GM23338 (cell line): Measurements from ENCODE around the gene TRPC4.

Experiments
- CREB1 ChIP-seq: fragments of 250-450 bp; sonication (Bioruptor Pico); IDR thresholded peaks from 2 replicates; pipeline ENCODE4 v1.5.0; 2020; ENCODE audit warnings: low read depth, mild to moderate bottlenecking, moderate library complexity
- CTCF ChIP-seq, 2 experiments: fragments of 200-600 bp in 1 of 2; sonication (generic) in 1 of 2; conservative IDR thresholded peaks; 2 replicates each; pipeline versions ENCODE4 v1.5.1 to v1.6.1; 2016 to 2017; ENCODE audit warnings: antibody characterized with exemption in 2 of 2, low read depth in 2 of 2, mild to moderate bottlenecking in 2 of 2, moderate library complexity in 1 of 2
- ETS1 ChIP-seq: IDR thresholded peaks from 2 replicates; pipeline ENCODE4 v1.6.1; 2016; ENCODE audit warnings: antibody characterized with exemption
- EZH2 ChIP-seq: fragments of 200-600 bp; sonication (generic); IDR thresholded peaks from one replicate; pipeline ENCODE4 v1.8.0; 2017; ENCODE audit warnings: antibody characterized with exemption, mild to moderate bottlenecking, low read depth; ENCODE audit not compliant: unreplicated experiment
- EZH2phosphoT487 ChIP-seq: fragments of 200-600 bp; sonication (generic); IDR thresholded peaks from one replicate; pipeline ENCODE4 v1.8.1; 2018; ENCODE audit warnings: antibody characterized with exemption; ENCODE audit not compliant: unreplicated experiment
- JUNB ChIP-seq: IDR thresholded peaks from one replicate; pipeline ENCODE4 v1.6.1; 2016; ENCODE audit warnings: antibody characterized with exemption; ENCODE audit not compliant: unreplicated experiment
- NANOG ChIP-seq: IDR thresholded peaks from 2 replicates; pipeline ENCODE4 v1.6.1; 2016; ENCODE audit warnings: antibody characterized with exemption, borderline replicate concordance
- POLR2AphosphoS5 ChIP-seq: IDR thresholded peaks from 2 replicates; pipeline ENCODE4 v1.6.1; 2016; ENCODE audit warnings: antibody characterized with exemption, low read depth
- ZNF114 ChIP-seq: fragments of 250-450 bp; sonication (Bioruptor Pico); IDR thresholded peaks from 2 replicates; pipeline ENCODE4 v1.5.0; 2020; ENCODE audit warnings: mild to moderate bottlenecking, moderate library complexity
- ZNF331 ChIP-seq: fragments of 250-450 bp; sonication (Bioruptor Pico); IDR thresholded peaks from 2 replicates; pipeline ENCODE4 v1.5.0; 2020; ENCODE audit warnings: low read depth, mild to moderate bottlenecking, moderate library complexity
- TF ChIP-seq, protein P1 (sequence below): IDR thresholded peaks from one replicate; pipeline ENCODE4 v1.6.1; 2018; ENCODE audit warnings: antibody characterized with exemption; ENCODE audit not compliant: unreplicated experiment
- TF ChIP-seq, protein P2 (sequence below): fragments of 250-450 bp; sonication (Bioruptor Pico); IDR thresholded peaks from 2 replicates; pipeline ENCODE4 v1.5.0; 2020; ENCODE audit warnings: mild to moderate bottlenecking, moderate library complexity

GRCh38 chr13:37599519-37599918, 270.1 kb downstream of the TRPC4 start:
- TF ChIP-seq POLR2AphosphoS5 (no peak), CTCF (conservative IDR thresholded peaks at IDR 0.05; ENCODE audit: low read depth in 2 of 2) (no peak), EZH2phosphoT487 (no peak), EZH2 (no peak), NANOG (no peak), JUNB (no peak), ZNF114 (CRISPR knock-in tag) (no peak), CREB1 (no peak), ETS1 (no peak), ZNF331 (no peak)
- TF ChIP-seq, protein P1, sequence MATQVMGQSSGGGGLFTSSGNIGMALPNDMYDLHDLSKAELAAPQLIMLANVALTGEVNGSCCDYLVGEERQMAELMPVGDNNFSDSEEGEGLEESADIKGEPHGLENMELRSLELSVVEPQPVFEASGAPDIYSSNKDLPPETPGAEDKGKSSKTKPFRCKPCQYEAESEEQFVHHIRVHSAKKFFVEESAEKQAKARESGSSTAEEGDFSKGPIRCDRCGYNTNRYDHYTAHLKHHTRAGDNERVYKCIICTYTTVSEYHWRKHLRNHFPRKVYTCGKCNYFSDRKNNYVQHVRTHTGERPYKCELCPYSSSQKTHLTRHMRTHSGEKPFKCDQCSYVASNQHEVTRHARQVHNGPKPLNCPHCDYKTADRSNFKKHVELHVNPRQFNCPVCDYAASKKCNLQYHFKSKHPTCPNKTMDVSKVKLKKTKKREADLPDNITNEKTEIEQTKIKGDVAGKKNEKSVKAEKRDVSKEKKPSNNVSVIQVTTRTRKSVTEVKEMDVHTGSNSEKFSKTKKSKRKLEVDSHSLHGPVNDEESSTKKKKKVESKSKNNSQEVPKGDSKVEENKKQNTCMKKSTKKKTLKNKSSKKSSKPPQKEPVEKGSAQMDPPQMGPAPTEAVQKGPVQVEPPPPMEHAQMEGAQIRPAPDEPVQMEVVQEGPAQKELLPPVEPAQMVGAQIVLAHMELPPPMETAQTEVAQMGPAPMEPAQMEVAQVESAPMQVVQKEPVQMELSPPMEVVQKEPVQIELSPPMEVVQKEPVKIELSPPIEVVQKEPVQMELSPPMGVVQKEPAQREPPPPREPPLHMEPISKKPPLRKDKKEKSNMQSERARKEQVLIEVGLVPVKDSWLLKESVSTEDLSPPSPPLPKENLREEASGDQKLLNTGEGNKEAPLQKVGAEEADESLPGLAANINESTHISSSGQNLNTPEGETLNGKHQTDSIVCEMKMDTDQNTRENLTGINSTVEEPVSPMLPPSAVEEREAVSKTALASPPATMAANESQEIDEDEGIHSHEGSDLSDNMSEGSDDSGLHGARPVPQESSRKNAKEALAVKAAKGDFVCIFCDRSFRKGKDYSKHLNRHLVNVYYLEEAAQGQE: no peak
- TF ChIP-seq, protein P2, sequence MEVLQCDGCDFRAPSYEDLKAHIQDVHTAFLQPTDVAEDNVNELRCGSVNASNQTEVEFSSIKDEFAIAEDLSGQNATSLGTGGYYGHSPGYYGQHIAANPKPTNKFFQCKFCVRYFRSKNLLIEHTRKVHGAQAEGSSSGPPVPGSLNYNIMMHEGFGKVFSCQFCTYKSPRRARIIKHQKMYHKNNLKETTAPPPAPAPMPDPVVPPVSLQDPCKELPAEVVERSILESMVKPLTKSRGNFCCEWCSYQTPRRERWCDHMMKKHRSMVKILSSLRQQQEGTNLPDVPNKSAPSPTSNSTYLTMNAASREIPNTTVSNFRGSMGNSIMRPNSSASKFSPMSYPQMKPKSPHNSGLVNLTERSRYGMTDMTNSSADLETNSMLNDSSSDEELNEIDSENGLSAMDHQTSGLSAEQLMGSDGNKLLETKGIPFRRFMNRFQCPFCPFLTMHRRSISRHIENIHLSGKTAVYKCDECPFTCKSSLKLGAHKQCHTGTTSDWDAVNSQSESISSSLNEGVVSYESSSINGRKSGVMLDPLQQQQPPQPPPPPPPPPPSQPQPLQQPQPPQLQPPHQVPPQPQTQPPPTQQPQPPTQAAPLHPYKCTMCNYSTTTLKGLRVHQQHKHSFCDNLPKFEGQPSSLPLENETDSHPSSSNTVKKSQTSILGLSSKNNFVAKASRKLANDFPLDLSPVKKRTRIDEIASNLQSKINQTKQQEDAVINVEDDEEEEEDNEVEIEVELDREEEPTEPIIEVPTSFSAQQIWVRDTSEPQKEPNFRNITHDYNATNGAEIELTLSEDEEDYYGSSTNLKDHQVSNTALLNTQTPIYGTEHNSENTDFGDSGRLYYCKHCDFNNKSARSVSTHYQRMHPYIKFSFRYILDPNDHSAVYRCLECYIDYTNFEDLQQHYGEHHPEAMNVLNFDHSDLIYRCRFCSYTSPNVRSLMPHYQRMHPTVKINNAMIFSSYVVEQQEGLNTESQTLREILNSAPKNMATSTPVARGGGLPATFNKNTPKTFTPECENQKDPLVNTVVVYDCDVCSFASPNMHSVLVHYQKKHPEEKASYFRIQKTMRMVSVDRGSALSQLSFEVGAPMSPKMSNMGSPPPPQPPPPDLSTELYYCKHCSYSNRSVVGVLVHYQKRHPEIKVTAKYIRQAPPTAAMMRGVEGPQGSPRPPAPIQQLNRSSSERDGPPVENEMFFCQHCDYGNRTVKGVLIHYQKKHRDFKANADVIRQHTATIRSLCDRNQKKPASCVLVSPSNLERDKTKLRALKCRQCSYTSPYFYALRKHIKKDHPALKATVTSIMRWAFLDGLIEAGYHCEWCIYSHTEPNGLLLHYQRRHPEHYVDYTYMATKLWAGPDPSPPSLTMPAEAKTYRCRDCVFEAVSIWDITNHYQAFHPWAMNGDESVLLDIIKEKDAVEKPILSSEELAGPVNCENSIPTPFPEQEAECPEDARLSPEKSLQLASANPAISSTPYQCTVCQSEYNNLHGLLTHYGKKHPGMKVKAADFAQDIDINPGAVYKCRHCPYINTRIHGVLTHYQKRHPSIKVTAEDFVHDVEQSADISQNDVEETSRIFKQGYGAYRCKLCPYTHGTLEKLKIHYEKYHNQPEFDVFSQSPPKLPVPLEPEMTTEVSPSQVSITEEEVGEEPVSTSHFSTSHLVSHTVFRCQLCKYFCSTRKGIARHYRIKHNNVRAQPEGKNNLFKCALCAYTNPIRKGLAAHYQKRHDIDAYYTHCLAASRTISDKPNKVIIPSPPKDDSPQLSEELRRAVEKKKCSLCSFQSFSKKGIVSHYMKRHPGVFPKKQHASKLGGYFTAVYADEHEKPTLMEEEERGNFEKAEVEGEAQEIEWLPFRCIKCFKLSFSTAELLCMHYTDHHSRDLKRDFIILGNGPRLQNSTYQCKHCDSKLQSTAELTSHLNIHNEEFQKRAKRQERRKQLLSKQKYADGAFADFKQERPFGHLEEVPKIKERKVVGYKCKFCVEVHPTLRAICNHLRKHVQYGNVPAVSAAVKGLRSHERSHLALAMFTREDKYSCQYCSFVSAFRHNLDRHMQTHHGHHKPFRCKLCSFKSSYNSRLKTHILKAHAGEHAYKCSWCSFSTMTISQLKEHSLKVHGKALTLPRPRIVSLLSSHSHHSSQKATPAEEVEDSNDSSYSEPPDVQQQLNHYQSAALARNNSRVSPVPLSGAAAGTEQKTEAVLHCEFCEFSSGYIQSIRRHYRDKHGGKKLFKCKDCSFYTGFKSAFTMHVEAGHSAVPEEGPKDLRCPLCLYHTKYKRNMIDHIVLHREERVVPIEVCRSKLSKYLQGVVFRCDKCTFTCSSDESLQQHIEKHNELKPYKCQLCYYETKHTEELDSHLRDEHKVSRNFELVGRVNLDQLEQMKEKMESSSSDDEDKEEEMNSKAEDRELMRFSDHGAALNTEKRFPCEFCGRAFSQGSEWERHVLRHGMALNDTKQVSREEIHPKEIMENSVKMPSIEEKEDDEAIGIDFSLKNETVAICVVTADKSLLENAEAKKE: no peak
